Endothelial cell of hepatic sinusoid (primary cell): Measurements from ENCODE around the gene CEP164.
"Not testable (repeated sequence)": the region's sequence is repeated elsewhere in the genome, so short reads cannot be mapped to it uniquely, and the experiment has no call there.

Experiments
- in situ Hi-C: cut with HindIII; loops from 2 replicates; pipeline ENCODE4 v1.10.0; 2017; ENCODE audit warnings: low sequenced_read_pairs

The CEP164 gene

DNA sequence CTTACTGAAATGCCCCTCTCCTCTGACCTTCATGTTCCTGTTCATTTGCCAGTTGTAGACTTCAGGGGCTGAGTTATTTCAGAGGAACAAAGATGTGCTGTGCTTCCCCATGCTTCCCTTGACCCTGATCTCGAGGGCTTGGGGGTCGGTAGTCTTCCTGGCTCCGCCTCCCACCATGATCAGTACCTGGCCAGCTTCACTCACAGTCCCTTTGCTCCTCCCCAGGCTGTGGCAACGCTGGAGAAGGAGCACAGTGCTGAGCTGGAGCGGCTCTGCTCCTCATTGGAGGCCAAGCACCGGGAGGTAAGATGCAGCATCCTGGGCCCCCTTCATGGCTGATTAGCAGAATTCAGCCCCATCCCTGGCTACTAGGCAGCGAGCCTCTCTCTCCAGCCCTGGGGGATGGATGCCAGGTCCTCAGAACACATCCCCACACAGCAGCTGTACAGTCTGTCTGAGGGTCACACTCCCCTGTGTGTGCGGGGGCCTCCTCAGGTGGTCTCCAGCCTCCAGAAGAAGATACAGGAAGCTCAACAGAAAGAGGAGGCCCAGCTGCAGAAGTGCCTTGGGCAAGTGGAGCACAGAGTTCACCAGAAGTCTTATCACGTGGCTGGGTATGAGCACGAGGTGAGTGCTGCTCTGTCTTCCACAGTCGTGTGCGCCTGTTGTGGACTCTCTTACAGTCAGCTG lies 64.5 kb downstream of the CEP164 start:
- in situ Hi-C loops, result no loop called here

DNA sequence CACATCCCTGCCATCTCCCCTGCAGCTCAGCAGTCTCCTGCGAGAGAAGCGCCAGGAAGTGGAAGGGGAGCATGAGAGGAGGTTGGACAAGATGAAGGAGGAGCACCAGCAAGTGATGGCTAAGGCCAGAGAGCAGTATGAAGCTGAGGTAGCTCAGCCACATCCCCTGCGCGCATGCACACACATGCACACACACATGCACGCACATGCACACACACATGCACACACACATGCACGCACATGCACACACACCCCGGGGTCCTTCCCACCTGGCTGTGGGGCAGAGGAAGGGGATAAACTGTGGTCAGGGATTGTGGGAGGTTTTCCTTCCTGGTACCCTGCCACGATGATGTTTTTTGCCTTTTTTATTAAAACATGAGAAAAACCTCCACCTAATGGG lies 65.3 kb downstream of the CEP164 start:
- in situ Hi-C loops, result no loop called here

DNA sequence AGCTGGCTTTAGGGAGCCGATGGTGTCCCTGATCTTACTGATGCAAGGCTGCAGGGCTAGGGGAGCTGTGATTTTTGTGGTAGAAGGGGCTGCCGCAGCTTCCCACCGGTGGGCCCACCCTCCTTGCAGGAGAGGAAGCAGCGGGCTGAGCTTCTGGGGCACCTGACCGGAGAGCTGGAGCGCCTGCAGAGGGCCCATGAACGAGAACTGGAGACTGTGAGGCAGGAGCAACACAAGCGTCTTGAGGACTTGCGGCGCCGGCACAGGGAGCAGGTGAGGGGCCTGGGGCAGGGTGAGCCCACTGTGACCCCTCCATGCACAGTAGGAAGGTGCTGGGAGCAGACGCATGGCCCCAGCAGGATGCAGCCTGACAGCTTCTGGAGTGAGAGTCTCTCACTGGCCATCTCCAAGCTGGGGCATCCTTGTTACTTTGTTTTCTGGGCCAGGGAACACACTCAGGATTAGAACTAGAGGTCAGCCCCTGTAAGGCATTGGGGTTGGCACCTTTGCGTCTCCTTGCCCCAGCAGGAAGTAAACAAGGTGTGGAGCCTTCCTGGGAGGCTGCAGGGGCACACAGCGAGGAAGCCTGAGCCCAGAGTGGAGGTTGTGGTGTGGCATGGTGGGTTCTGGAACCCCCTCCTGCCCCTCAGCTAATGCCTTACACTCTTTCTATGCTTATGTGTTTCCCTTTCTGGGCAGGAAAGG lies 66.7 kb downstream of the CEP164 start:
- in situ Hi-C loops, result no loop called here

DNA sequence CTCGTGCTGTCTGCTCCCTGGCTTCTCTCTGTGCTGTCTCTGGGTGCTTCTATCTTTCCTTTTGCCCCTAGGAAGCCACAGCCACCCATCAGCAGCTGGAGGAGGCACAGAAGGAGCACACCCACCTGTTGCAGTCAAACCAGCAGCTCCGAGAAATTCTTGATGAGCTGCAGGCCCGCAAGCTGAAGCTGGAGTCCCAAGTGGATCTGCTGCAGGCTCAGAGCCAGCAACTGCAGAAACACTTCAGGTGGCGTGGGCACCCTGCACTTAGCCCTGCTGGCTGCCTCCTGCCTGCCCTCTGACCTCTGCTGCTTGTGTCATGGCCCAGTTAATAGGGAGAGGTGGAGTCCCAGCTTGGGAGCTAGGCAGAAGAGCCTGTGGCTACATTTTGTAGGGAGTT lies 67.8 kb downstream of the CEP164 start:
- in situ Hi-C loops, result no loop called here

DNA sequence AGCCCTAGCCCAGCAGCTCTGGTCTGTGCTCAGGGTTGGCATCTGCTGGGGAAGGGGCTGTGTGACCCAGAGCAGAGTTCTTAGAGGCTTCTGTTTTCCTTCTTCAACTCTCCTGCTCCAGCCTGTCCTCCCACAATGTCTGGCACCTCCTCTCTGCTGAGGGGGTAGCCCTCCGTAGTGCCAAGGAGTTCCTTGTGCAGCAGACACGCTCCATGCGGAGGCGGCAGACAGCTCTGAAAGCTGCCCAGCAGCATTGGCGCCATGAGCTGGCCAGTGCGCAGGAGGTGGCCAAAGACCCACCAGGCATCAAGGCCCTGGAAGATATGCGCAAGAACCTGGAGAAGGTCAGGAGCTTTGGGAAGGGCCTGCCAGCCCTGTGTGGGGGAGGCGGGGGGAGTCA lies 69.3 kb downstream of the CEP164 start:
- in situ Hi-C loops, result no loop called here

DNA sequence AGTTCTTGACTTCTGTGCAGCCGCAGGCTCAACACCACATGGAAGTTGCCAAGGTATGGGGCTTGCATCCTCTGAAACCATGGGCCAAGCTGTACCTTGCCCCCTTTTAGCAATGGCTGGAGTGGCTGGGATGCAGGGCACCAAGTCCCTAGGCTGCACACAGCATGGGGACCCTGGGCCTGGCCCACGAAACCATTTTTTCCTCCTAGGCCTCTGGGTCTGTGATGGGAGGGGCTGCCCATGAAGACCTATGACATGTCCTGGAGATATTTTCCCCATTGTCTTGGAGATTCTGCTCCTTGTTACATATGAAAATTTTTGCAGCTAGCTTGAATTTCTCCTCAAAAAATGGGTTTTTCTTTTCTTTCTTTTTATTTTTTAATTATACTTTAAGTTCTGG lies 71.0 kb downstream of the CEP164 start:
- in situ Hi-C loops, result not testable (repeated sequence)

DNA sequence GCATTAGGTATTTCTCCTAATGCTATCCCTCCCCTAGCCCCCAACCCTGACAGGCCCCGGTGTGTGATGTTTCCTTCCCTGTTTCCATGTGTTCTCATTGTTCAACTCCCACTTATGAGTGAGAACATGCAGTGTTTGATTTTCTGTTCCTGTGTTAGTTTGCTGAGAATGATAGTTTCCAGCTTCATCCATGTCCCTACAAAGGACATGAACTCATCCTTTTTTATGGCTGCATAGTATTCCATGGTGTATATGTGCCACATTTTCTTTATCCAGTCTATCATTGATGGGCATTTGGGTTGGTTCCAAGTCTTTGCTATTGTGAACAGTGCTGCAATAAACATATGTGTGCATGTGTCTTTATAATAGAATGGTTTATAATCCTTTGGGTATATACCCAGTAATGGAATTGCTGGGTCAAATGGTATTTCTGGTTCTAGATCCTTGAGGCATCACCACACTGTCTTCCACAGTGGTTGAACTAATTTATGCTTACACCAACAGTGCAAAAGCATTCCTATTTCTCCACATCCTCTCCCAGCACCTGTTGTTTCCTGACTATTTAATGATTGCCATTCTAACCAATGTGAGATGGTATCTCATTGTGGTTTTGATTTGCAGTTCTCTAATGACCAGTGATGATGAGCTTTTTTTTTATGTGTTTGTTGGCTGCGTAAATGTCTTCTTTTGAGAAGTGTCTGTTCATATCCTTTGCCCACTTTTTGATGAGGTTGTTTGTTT lies 71.6 kb downstream of the CEP164 start:
- in situ Hi-C loops, result not testable (repeated sequence)

DNA sequence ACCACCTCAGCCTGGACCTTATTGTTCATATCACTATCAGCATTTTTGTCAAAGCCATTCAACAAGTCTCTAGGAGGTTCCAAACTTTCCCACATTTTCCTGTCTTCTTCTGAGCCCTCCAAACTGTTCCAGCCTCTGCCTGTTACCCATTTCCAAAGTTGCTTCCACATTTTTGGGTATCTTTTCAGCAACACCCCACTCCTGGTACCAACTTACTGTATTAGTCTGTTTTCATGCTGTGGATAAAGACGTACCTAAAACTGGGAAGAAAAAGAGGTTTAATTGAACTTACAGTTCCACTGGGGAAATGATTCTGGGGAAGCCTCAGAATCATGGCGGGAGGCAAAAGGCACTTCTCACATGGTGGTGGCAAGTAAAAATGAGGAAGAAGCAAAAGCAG lies 78.2 kb downstream of the CEP164 start:
- in situ Hi-C loops, result not testable (repeated sequence)

DNA sequence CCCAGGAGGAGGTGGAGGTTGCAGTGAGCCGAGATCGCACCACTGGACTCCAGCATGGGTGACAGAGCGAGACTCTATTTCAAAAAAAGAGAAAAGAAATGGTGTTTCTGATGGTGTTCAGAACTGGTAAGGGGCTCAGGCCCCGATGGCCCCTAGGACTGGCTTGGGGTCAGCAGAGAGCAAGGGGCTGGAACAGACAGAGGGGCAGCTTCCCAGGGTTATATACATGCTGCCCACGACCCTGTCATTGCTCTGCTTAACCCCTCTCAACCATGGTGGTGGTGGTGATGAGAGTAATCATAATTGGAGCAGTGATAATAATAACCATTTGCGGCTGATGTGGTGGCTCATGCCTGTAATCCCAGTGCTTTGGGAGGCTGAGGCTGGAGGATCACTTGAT lies 79.4 kb downstream of the CEP164 start:
- in situ Hi-C loops, result no loop called here

DNA sequence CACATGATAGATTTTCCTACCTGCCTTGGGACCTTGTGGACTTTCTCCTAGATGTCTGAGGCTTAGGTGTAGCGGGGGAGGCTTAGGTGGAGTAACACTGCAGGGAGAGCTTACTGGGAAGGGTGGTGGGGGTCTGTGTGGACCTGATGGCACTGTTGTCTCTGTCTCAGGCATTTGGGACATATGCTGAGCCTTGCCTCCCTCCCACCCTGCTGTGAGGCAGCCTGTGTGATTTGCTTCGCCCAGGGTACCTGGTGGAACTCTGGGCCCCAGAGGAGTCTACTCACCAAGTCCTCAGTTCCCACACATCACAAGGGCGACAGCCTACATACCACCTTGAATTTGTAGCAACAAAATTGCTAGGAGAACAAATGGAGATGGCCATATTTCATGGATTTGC lies 80.7 kb downstream of the CEP164 start:
- in situ Hi-C loops, result no loop called here

DNA sequence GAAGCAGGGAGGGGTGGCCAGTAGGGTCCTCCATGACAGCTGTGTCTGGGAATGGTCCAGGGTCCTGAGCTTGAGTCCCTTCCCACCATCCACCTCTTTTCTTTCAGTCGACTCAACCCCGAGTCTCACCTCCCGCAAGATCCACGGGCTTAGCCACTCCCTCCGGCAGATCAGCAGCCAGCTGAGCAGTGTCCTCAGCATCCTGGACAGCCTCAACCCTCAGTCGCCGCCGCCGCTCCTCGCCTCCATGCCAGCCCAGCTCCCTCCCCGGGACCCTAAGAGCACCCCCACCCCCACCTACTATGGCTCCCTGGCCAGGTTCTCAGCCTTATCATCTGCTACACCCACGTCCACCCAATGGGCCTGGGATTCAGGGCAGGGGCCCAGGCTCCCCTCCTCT lies 81.9 kb downstream of the CEP164 start:
- in situ Hi-C loops, result no loop called here

DNA sequence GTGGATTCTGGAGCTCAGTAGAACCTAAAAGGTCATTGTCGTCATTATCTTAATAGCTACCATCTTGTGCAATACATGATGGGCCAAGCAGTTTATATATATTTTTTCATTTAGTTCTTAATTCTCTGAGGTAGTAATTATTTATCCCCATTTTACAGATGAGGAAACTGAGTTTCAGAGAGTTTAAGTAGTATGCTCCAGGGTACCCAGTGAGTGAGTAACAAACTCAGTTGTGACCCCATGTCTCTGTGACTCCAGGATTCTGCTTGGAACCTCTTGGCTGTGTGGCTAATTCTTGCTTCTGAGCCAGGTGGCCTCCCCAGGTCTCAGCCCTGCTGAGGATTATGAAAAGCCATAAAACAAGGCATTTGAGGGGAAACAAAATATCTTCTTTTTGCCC lies 82.6 kb downstream of the CEP164 start:
- in situ Hi-C loops, result no loop called here

DNA sequence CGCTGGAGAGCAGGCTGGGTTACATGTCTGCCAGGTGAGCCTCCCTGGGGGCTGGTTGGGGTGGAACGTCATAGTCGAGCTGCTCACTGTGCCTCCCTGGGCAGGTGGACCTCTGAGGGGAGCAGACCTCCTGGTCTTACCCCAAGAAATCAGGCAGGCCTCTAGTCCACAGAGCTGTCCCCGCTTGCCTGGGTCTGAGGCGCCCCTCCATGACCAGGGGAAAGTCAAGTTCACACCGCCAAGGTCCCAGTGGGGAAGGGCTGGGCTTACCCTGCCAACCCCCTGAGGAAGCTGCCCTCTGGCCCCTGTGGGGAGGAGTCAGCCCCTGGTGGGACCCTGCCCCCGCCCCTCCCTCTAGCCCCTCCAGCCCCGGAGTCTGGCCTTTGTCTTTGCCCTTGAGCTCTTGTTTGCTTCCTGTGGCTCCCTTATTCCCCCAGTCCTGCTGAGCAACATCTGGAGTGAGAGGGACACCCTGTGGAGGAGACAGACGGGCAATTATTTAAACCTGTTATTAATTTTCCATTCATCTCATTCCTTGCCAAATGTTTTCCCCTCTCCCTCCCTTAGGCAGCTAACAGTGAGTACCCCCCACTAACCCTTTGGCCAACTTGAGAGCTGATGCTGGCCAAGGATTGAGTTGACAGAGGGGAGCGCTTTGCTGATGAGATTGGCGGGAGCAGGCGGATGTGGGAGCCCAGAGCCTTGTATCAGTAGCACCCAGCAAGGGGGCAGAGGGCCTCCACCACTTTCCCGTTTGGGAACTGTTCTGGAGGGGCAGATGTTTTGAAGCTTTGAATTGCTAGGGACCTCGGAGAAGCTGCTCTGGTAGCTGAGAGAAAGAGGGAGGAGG lies 83.4 kb downstream of the CEP164 start:
- in situ Hi-C loops, result no loop called here

DNA sequence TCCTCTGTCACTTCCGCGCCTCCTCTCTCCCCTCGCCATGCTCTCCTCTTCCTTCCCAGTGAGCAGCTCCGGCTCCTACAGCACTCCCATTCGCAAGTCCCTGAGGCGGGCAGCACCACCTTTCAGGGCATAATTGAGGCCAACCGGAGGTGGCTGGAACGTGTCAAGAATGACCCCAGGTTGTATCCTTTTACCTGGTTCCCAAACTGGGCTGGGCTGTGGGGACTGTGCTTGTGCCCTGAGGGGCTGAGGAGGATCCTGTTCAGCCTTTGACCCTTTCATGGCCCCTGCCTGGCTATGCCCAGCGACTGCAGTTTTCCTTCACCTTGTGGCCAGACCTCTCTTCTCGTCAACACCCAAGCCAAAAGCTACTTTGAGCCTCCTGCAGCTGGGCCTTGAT lies 84.1 kb downstream of the CEP164 start:
- in situ Hi-C loops, result no loop called here

DNA sequence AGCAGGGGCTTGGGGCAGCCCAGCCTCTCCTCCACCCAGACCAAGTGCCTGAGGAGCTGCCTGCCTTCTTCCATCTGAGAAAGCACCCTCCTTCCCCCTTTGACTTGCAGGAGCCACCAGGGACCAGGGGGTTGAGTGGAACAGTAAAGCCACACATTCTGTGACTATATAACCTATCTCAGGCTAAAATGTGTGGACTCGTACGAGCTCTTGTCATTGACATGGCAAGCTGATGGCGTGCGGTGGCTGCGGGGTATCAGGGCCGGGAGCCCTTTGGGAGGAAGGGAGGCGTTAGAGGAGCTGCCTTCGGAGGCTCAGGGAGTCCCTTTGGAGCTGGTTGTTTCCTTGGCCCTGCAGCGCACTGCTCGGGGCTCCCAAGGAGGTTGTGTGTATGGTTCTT lies 84.5 kb downstream of the CEP164 start:
- in situ Hi-C loops, result no loop called here

DNA sequence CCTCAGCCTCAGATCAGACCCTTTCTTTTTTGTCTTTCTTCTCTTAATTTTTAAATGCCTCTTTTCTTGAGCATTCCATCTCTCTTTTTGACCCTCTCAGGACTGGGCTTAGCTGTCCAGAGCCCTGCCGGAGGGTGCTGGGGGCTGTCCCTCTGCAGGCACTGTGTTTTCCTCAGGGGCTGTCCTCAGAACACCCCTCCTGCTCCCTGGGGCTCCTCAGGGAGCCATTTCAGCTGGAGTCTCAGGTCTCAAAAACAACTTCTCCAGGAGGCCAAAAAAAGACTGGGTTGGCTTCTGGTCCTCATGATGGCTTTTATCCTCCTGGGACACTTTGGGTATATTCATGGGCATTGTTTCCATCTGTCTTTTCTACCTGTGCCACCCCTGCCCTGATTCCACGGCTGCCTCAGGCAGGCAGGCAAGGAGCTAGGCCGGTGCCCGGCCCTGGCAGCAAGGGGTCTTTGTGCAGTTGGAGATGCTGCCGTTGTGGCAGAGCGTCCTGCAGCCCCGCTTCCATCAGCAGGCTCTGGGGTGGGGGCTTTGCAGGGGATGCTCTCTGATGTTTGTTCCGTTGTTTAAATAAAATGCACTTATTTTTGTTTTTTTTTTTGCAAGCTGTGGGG lies 85.1 kb downstream of the CEP164 start:
- in situ Hi-C loops, result no loop called here

DNA sequence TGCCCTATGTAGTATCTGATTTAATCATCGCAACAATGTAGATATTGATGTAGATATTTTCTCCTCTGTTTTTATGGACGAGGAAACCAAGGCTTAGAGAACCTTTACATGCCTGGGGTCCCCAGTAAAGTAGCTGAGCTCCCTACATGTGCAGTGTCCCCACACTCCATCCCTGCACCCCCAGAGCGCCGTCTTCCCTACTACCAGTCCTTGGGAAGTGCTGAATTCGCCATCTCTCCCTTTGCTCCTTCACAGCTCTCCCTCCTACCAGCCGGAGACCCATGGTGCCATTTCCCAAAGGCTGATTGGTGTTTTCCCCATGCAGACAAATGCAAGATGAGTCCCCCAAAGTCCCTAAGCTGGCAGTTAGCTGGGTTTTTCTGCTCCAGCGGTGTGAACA lies 86.0 kb downstream of the CEP164 start:
- in situ Hi-C loops, result no loop called here

DNA sequence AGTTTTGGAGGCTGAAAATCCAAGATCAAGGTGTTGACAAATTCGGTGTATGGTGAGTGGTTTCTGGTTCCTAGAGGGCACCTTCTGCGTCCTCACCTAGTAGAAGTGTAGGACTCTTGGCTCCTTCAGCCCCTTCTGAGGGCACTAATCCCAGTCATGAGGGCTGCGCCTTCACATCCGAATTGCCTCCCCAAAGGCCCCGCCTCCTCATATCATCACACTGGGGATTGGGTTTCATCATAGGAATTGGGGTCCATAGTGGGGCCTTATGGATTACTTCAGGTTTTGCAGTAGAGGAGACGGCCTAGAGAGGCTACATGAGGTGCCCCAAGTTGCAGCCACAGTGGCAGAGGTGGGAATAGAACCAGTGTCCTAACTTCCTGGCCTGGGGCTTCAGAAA lies 87.1 kb downstream of the CEP164 start:
- in situ Hi-C loops, result no loop called here

DNA sequence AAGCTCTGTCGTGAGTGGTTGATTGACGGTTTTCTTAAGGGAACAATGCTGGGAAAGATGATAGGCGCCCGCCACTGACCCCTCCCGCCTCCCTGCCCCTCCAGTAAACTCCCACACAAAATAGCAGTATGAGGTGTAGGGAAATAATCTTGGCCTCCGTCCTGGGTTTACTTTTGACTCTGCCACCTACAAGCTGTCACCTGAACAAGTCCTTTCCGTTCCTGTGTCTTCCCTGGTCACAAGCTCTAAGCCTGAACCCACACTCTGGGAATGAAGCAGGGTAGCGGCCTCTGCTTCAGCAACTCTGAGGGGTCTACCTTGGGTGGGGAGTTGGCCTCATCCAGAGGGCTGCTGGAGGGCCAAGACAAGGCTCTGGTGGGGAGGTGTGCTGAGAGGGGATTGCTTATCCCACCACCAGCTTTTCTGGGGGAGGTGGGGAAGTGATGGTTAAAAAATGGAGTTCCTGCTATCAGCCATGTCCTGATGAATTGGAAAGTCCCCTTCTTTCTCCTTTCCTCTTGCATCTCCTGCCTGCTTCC lies 87.8 kb downstream of the CEP164 start:
- in situ Hi-C loops, result no loop called here

DNA sequence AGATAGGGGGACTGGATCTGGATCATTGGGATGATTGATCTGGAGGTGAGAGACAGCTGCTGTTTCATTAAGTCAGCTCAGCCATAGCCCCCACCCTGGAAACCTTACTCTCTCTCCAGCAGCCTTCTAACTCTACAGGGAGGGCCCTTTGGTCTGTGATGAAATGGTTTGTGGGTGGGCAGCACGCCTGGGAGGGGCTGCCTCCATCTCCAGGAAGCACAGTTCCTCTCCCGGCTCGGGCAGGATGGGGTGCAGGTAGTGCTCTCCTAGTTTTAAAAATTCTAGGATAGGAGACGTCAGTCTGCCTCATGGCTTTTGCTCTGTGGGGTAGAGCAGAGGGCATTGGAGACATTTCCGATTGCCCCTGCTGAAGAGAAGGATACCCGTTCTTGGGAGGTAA lies 89.7 kb downstream of the CEP164 start:
- in situ Hi-C loops, result no loop called here

DNA sequence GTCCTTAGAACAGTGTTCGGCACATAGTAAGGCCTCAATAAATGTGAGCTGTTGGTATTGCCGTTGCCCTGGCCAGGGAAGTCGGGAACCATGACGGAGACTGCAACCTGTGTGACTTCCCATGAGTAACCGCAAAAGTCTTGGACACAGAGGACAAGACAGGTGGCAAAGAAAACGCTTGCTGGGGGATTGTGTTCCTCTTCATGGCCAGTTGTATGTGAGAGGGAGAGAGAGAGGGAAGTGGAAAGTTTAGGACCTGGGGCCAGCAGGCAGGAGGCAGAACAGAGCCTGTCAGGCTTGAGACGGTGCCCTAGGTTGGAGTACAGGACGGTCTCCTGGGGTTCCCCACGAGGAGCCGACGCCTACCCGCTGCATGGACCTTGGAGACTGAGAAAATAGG lies 90.2 kb downstream of the CEP164 start:
- in situ Hi-C loops, result no loop called here
